H1 (cell line): Measurements from ENCODE around the gene NAXE.
"Not testable (repeated sequence)": the region's sequence is repeated elsewhere in the genome, so short reads cannot be mapped to it uniquely, and the experiment has no call there.

Source experiments
- CTCF ChIP-seq, 3 experiments: IDR thresholded peaks; 1 replicate in 2 of 3; 2 replicates in 1 of 3; pipeline versions ENCODE4 v1.5.1 to v1.6.1; 2011; ENCODE audit warnings: low read length in 3 of 3, mild to moderate bottlenecking in 3 of 3, inconsistent platforms in 2 of 3, low read depth in 1 of 3, moderate library complexity in 1 of 3; ENCODE audit not compliant: insufficient read depth in 1 of 3; ENCODE audit errors: control extremely low read depth in 1 of 3
- EP300 ChIP-seq, 2 experiments: IDR thresholded peaks; 1 replicate in 1 of 2; 2 replicates in 1 of 2; pipeline ENCODE4 v1.6.1; 2011 to 2012; ENCODE audit warnings: low read depth in 2 of 2, low read length in 2 of 2, mild to moderate bottlenecking in 2 of 2, borderline replicate concordance in 1 of 2, inconsistent platforms in 1 of 2, moderate library complexity in 1 of 2
- POLR2A ChIP-seq, 2 experiments: IDR thresholded peaks; 1 replicate in 1 of 2; 2 replicates in 1 of 2; pipeline ENCODE4 v1.6.1; 2011; ENCODE audit warnings: low read depth in 2 of 2, low read length in 2 of 2, mild to moderate bottlenecking in 2 of 2; ENCODE audit errors: control extremely low read depth in 1 of 2
- RAD21 ChIP-seq, 2 experiments: IDR thresholded peaks in 1 of 2; conservative IDR thresholded peaks in 1 of 2; 2 replicates each; pipeline ENCODE4 v1.6.1; 2011; ENCODE audit warnings: low read depth in 2 of 2, low read length in 2 of 2, improper control_type of control experiment in 1 of 2, inconsistent platforms in 1 of 2, mild to moderate bottlenecking in 1 of 2, moderate library complexity in 1 of 2
- RNF2 ChIP-seq: fragments of 200-900, 300-1000 bp; sonication (generic); IDR thresholded peaks from 2 replicates; pipeline ENCODE4 v1.7.1; 2016; ENCODE audit warnings: borderline replicate concordance, low read depth, mild to moderate bottlenecking, antibody characterized with exemption, low read length; ENCODE audit not compliant: poor library complexity, severe bottlenecking; ENCODE audit errors: missing control alignments
- TAF1 ChIP-seq: IDR thresholded peaks from 2 replicates; pipeline ENCODE4 v1.6.1; 2011; ENCODE audit warnings: mild to moderate bottlenecking, low read depth, low read length
- TEAD4 ChIP-seq: IDR thresholded peaks from 2 replicates; pipeline ENCODE4 v1.6.1; 2012; ENCODE audit warnings: low read depth, low read length, inconsistent platforms, mixed read lengths
- ZNF274 ChIP-seq: IDR thresholded peaks from 2 replicates; pipeline ENCODE4 v1.7.0; 2012; ENCODE audit warnings: low read length, borderline replicate concordance; ENCODE audit errors: extremely low read depth

- TF ChIP-seq POLR2A (IDR thresholded peaks at IDR 0.05; ENCODE audit: control extremely low read depth in 1 of 2, low read depth in 2 of 2, low read length in 2 of 2); ZNF274; TAF1; CTCF (IDR thresholded peaks at IDR 0.05; ENCODE audit: control extremely low read depth in 1 of 3, insufficient read depth in 1 of 3, low read depth in 1 of 3, low read length in 3 of 3); TEAD4; EP300 (IDR thresholded peaks at IDR 0.05; ENCODE audit: borderline replicate concordance in 1 of 2, low read depth in 2 of 2, low read length in 2 of 2); RNF2; RAD21 (IDR thresholded peaks at IDR 0.05 in 1 of 2, conservative IDR thresholded peaks at IDR 0.05 in 1 of 2; ENCODE audit: low read depth in 2 of 2, low read length in 2 of 2): not testable (repeated sequence)
These were observed 3.6 kb upstream of the NAXE start for GRCh38 chr1:156587927-156588326.
